ENCODE data around the gene G0S2.

G0S2 gene

DNA sequence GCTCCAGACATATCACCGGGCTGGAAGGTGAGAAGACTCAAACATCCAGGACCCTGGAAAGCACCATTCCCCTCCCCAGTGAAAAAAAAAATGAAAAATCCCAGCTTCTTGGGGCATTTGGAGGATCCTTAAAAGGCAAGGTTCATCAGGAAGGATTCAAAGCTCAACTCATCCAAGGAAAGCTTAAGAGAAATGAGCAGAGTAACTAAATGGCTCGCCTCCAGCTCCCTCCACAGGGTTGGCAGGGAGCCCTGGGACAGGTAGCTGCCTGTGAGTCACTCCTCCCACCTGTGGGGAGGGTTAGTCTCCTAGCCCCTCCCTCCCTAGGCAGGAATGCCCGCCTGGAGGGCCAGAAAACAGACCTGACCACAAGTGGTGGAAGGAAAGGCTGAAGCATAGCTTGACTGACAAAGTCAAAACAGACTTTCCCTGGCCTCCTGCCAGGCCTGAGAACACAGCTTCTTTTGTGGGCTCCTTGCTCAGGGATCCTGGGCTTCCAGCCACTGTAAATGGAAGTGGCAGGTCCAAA, 22.3 kb upstream of the G0S2 start:
- in situ Hi-C loops (cut with MboI; ENCODE audit: low sequenced_read_pairs, unreplicated experiment) = no loop called here
- TF ChIP-seq, protein P1, sequence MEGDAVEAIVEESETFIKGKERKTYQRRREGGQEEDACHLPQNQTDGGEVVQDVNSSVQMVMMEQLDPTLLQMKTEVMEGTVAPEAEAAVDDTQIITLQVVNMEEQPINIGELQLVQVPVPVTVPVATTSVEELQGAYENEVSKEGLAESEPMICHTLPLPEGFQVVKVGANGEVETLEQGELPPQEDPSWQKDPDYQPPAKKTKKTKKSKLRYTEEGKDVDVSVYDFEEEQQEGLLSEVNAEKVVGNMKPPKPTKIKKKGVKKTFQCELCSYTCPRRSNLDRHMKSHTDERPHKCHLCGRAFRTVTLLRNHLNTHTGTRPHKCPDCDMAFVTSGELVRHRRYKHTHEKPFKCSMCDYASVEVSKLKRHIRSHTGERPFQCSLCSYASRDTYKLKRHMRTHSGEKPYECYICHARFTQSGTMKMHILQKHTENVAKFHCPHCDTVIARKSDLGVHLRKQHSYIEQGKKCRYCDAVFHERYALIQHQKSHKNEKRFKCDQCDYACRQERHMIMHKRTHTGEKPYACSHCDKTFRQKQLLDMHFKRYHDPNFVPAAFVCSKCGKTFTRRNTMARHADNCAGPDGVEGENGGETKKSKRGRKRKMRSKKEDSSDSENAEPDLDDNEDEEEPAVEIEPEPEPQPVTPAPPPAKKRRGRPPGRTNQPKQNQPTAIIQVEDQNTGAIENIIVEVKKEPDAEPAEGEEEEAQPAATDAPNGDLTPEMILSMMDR (IDR thresholded peaks at IDR 0.05; ENCODE audit: borderline replicate concordance, control extremely low read depth, extremely low read depth, insufficient read depth, missing control alignments) = no peak
- DNase-seq (ENCODE audit: low spot score) = no peak

DNA sequence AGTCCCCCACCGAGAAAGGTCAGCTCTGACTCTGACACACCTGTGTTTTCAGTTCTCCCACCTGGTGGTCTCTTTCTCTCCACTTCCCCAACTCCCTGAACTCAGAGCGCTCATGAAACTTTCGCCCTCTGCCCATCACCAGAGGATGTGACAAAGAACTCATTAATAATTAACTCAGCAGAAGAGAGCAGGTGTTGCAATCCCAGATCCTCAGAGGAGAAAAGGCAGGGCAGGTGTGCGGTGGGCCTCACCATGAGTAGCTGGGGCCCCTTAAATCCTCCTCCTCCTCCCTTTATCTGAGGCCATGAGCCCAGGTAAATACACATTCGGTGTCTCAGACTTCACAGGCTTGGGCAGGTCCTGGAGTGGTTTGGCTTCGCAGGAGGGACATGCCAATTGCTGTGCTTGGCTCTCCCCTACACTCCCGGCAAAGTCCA, 21.3 kb upstream of the G0S2 start:
- in situ Hi-C loops (cut with MboI; ENCODE audit: low sequenced_read_pairs, unreplicated experiment) = no loop called here
- TF ChIP-seq, protein P1 (IDR thresholded peaks at IDR 0.05; ENCODE audit: borderline replicate concordance, control extremely low read depth, extremely low read depth, insufficient read depth, missing control alignments) = no peak
- DNase-seq (ENCODE audit: low spot score) = no peak

DNA sequence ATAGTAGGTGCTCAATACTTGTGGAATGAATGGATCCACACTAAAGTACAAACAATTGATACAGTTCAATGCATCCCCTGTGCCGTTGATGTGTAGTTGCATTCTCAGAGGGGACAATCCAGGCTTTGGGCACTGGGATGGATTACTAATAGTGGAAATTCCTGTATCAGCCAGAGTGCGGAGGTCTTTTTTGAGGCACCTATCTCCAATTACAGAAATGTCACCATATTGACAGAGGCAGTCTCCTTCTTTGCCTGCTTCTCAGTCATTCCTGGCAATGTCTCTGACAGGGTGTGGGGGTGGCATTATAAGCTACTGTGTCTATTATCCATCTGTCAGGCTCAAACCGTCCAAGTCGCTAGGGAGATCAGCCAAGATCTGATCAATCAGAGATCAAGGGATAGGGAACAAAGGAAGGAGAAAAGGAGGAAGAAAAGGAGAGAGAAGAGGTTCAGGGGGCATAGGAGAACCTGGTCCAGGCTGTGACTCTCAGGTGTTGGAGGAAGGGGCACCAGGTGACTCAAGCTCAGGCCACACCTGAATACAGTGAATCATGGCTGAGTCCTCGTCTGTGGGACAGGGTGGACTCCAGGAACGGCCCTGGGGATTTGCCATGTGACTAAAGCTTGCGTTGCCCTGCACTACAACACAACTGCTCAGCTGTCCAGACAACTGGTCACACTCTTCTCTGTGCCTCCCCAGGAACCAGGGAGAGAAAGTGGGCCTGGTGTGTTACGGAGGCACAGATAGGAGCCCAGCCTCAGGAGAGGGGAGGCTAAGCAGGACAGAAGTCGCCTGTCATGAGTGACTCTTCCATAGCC, 19.6 kb upstream of the G0S2 start:
- no peak for DNase-seq (ENCODE audit: low spot score)
- in situ Hi-C loops (cut with MboI; ENCODE audit: low sequenced_read_pairs, unreplicated experiment) = no loop called here
- TF ChIP-seq, protein P1 (IDR thresholded peaks at IDR 0.05; ENCODE audit: borderline replicate concordance, control extremely low read depth, extremely low read depth, insufficient read depth, missing control alignments) = no peak

DNA sequence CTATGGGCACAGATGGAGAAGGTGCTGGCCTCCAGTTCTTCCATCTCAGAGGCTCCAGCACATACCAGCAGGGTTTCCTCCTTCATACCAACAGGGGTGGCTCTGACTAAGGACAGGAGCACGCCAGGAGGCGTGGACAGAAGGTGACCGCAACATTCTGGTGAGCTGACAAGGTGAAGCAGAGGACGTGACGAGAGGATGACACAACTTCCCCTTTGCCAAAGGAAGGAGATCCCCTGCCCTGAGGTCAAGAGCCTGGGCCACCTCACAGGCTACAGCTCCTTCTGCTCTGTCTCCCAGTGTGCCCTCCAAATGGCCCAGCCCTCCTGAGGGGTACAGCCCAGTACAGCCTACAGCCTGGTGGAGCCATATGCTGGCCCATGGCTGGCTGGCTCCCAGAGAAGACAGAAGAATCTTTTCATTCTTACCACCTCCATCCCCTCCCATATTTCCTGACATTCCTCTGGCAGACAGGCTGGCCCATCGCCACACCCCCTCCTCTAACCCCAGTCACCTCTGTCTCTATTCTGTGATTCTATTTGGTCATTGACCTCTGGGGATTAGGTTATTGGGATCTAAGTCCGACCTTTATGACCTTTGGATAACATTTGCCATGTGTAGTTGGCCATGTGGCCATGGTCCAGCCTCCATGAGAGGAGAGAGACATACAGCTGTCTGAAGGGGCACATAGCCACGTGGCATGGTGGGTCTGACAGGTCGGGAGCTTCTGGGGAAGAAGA, 17.9 kb upstream of the G0S2 start:
- peak; percentile 54 for DNase-seq (ENCODE audit: low spot score)
- TF ChIP-seq, protein P1 (IDR thresholded peaks at IDR 0.05; ENCODE audit: borderline replicate concordance, control extremely low read depth, extremely low read depth, insufficient read depth, missing control alignments) = no peak
- in situ Hi-C loops (cut with MboI; ENCODE audit: low sequenced_read_pairs, unreplicated experiment) = no loop called here

DNA sequence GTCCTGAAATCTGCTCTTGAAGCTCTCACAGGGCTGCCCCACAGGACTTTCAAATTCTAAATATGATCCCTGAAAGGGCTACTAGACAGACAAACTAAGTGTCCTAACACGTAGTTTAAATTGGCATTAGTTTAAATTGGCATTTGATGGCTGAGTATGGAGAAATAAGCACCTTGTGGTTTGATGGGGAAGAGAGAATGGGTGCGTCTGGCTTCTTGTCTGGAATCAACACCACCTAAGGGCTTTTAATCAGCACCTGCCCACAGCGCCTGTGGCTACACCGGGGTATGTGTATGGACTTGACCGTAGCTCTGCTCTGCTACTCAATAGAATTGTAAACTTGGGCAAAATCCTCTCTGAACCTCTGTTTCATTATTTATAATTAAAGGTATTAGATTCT, 17.3 kb upstream of the G0S2 start:
- TF ChIP-seq, protein P1 (IDR thresholded peaks at IDR 0.05; ENCODE audit: borderline replicate concordance, control extremely low read depth, extremely low read depth, insufficient read depth, missing control alignments) = no peak
- in situ Hi-C loops (cut with MboI; ENCODE audit: low sequenced_read_pairs, unreplicated experiment) = no loop called here
- DNase-seq (ENCODE audit: low spot score) = no peak

DNA sequence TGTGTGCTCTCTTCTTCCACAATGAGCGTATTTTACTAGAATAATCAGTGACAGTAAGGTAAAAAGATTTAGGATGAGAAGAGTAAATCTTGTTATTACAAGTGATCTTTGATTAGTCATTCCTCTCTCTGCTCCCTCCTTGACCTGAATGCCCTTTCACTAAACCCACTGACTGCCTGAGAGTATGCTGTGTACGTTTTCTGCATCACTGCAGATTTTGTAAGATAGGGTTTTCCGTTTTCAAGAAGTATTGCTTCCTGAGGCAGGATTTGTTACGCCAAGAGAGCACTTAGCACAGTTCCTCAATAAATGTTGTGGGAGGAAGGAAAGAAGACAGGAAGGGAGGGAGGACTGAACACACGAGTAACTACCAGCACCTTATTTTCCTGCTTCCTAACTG, 15.3 kb upstream of the G0S2 start:
- in situ Hi-C loops (cut with MboI; ENCODE audit: low sequenced_read_pairs, unreplicated experiment) = no loop called here
- TF ChIP-seq, protein P1 (IDR thresholded peaks at IDR 0.05; ENCODE audit: borderline replicate concordance, control extremely low read depth, extremely low read depth, insufficient read depth, missing control alignments) = no peak
- DNase-seq (ENCODE audit: low spot score) = peak; percentile 55

Measured in GM13976 (cell line).